ENCODE measurements around the gene STON1.

- no peak for TF ChIP-seq POLR2A (IDR thresholded peaks at IDR 0.05)
- TF ChIP-seq, protein P1, sequence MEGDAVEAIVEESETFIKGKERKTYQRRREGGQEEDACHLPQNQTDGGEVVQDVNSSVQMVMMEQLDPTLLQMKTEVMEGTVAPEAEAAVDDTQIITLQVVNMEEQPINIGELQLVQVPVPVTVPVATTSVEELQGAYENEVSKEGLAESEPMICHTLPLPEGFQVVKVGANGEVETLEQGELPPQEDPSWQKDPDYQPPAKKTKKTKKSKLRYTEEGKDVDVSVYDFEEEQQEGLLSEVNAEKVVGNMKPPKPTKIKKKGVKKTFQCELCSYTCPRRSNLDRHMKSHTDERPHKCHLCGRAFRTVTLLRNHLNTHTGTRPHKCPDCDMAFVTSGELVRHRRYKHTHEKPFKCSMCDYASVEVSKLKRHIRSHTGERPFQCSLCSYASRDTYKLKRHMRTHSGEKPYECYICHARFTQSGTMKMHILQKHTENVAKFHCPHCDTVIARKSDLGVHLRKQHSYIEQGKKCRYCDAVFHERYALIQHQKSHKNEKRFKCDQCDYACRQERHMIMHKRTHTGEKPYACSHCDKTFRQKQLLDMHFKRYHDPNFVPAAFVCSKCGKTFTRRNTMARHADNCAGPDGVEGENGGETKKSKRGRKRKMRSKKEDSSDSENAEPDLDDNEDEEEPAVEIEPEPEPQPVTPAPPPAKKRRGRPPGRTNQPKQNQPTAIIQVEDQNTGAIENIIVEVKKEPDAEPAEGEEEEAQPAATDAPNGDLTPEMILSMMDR (IDR thresholded peaks at IDR 0.05) = no peak
Measured at GRCh38 chr2:48514348-48515003, 15.5 kb upstream of the STON1 start.
